Ovary (tissue), 9 donors: Measurements from ENCODE around the gene EYA2. TPM values are rescaled to one million over a fixed set of nuclear protein-coding genes. Genes with fewer than 3 reads are reported as not detected.

Experiments used
- DNase-seq, 5 donors: peaks; one replicate each; pipeline ENCODE4 v3.0.0-alpha.2; 2019 to 2020
- H3K27ac ChIP-seq, 2 donors: fragments of 200-600 bp; one replicate each; pipeline versions ENCODE4 v1.5.1 to v1.8.0; 2019 to 2022
- H3K27me3 ChIP-seq: fragments of 200-600 bp; one replicate; pipeline ENCODE4 v1.8.0; 2022
- H3K36me3 ChIP-seq: fragments of 200-600 bp; sonication (generic); one replicate; pipeline ENCODE4 v1.5.1; 2019
- H3K4me1 ChIP-seq: one replicate; pipeline ENCODE4 v1.8.1; 2013; ENCODE audit warnings: mild to moderate bottlenecking, moderate library complexity; ENCODE audit not compliant: insufficient read depth
- H3K4me3 ChIP-seq: fragments of 200-600 bp; sonication (generic); one replicate; pipeline ENCODE4 v1.5.1; 2017
- H3K9me3 ChIP-seq, 2 donors: fragments of 200-600 bp in 1 of 2; sonication (generic) in 1 of 2; one replicate each; pipeline versions ENCODE4 v1.5.1 to v1.8.1; 2013 to 2019; ENCODE audit warnings: mild to moderate bottlenecking in 1 of 2, moderate library complexity in 1 of 2
- CTCF ChIP-seq, 3 donors: fragments of 450-650 bp in 2 of 3; fragments of 200-600 bp in 1 of 3; IDR thresholded peaks; one replicate each; pipeline versions ENCODE4 v1.5.1 to v1.8.0; 2016 to 2022; ENCODE audit warnings: antibody characterized with exemption in 3 of 3, mild to moderate bottlenecking in 1 of 3
- EP300 ChIP-seq: sonication (generic); formaldehyde crosslinking; IDR thresholded peaks from one replicate; pipeline ENCODE4 v1.6.1; 2017; ENCODE audit warnings: antibody characterized with exemption
- POLR2A ChIP-seq: fragments of 450-650 bp; IDR thresholded peaks from one replicate; pipeline ENCODE4 v1.6.1; 2017; ENCODE audit warnings: antibody characterized with exemption, mild to moderate bottlenecking, moderate library complexity
- WGBS, 3 donors: extraction: QIAGEN DNeasy Blood & Tissue Kit in 1 of 3; methylation state at CpG; one replicate each; pipeline versions ENCODE4 v1.1.5 to v1.1.7; 2013 to 2017; 5-methylcytosine and 5-hydroxymethylcytosine counted together
- intact Hi-C, 4 donors: fragments of 100-400 bp; cut with DNase I; formaldehyde crosslinking; loops; one replicate each; pipeline versions ENCODE4 v1.11.0 to v1.15.1; 2022 to 2023
- polyA plus RNA-seq, 2 donors: library from polyadenylated mRNA; stranded (reverse); fragments of 200-250 nt in 1 of 2; fragments of 350-450 nt in 1 of 2; fragmentation: Illumina TruSeq in 1 of 2; extraction: RNeasy Lipid Tissue Mini Kit (QIAGEN cat#74804) in 1 of 2; gene quantifications; one replicate each; pipeline ENCODE4 v1.2.3, GENCODE V29; 2013 to 2014
- total RNA-seq, 7 donors: library from RNA; depleted of rRNA in 2 of 7; stranded (reverse); fragments of >200 nt in 2 of 7; fragmentation: NEBNext Ultra II Directional in 3 of 7; extraction: Animal tissue kit (Norgen Biotek cat#: 25700) in 3 of 7; gene quantifications; one replicate each; pipeline versions ENCODE4 v1.1.0 to v1.2.4, GENCODE V29; 2016 to 2023
- donor health status: DM: no; HTN: no; CAD: no; lungs with moderate emphysema.
- donor health status: DM: no; HTN: no; CAD: no.
- donor health status: Bipolar disorder and iron deficiency.
- donor health status: DM: yes; HTN: yes; CAD: no.
- donor health status: DM: no; HTN: no; CAD: no.
- donor health status: DM: yes; HTN: yes; CAD: no.

Gene EYA2
- total and polyA plus RNA-seq, 9 donors = 0.18 to 7.6 (median 1.7) TPM

GRCh38 chr20:47042464-47042863, 147.8 kb downstream of the EYA2 start:
- no peak overlapping the region for H3K27ac ChIP-seq
- no peaks in the 10 kb centered on the region for H3K9me3 ChIP-seq
- H3K4me3 ChIP-seq = no peak overlapping the region
- no peak for TF ChIP-seq POLR2A
- TF ChIP-seq CTCF (IDR thresholded peaks at IDR 0.05) = no peak
- WGBS, 3 donors = 70 to 78% (median 77%) methylated on average over 6 of the region's 6 CpGs
- no peaks in the 10 kb centered on the region for H3K27me3 ChIP-seq
- no peaks in the 10 kb centered on the region for H3K36me3 ChIP-seq
- intact Hi-C loops = no loop called here
- no peaks in the 10 kb centered on the region for H3K4me1 ChIP-seq
- no peak for DNase-seq

GRCh38 chr20:47043086-47043485, 148.4 kb downstream of the EYA2 start:
- WGBS, 3 donors = 31 to 39% (median 31%) methylated on average over 2 of the region's 2 CpGs
- Histone ChIP-seq H3K27ac (no peak overlapping the region), H3K36me3 (no peaks in the 10 kb centered on the region), H3K4me3 (no peak overlapping the region), H3K4me1 (no peaks in the 10 kb centered on the region), H3K27me3 (no peaks in the 10 kb centered on the region), H3K9me3 (no peaks in the 10 kb centered on the region)
- intact Hi-C loops = no loop called here
- TF ChIP-seq EP300 (no peak), POLR2A (no peak), CTCF (IDR thresholded peaks at IDR 0.05) (no peak)
- DNase-seq = no peak

- no peak for DNase-seq
- no peaks in the 10 kb centered on the region for H3K4me1 ChIP-seq
- H3K9me3 ChIP-seq = no peaks in the 10 kb centered on the region
- H3K27me3 ChIP-seq = no peaks in the 10 kb centered on the region
- H3K27ac ChIP-seq = no peak overlapping the region
- WGBS, 3 donors = 86 to 94% (median 90%) methylated on average over 1 of the region's 1 CpG
- H3K4me3 ChIP-seq = no peak overlapping the region
- TF ChIP-seq CTCF (IDR thresholded peaks at IDR 0.05) (no peak), EP300 (no peak), POLR2A (no peak)
- intact Hi-C loops = no loop called here
- H3K36me3 ChIP-seq = no peaks in the 10 kb centered on the region
Measured at GRCh38 chr20:47044938-47045337, 150.3 kb downstream of the EYA2 start.

GRCh38 chr20:47048054-47048453, 153.4 kb downstream of the EYA2 start:
- H3K4me3 ChIP-seq = no peak overlapping the region
- H3K27me3 ChIP-seq = no peaks in the 10 kb centered on the region
- no peak for DNase-seq
- intact Hi-C loops = no loop called here
- no peaks in the 10 kb centered on the region for H3K4me1 ChIP-seq
- H3K27ac ChIP-seq = no peak overlapping the region
- no peaks in the 10 kb centered on the region for H3K36me3 ChIP-seq
- H3K9me3 ChIP-seq = no peaks in the 10 kb centered on the region
- TF ChIP-seq EP300 (no peak), CTCF (IDR thresholded peaks at IDR 0.05) (no peak), POLR2A (no peak)
- WGBS, 3 donors = 72 to 77% (median 73%) methylated on average over 5 of the region's 5 CpGs

- no peaks in the 10 kb centered on the region for H3K9me3 ChIP-seq
- no peak for DNase-seq
- WGBS, 3 donors = 19 to 25% (median 21%) methylated on average over 7 of the region's 7 CpGs
- H3K4me1 ChIP-seq = no peaks in the 10 kb centered on the region
- TF ChIP-seq CTCF (IDR thresholded peaks at IDR 0.05) (no peak), EP300 (no peak), POLR2A (no peak)
- intact Hi-C loops = no loop called here
- H3K27ac ChIP-seq = no peak overlapping the region
- no peaks in the 10 kb centered on the region for H3K27me3 ChIP-seq
- H3K4me3 ChIP-seq = no peak overlapping the region
- no peaks in the 10 kb centered on the region for H3K36me3 ChIP-seq
Measured at GRCh38 chr20:47049771-47050170, 155.1 kb downstream of the EYA2 start.
